ENCODE results near the gene LHPP.
A peak's percentile ranks its signal among the peaks of the same experiment; 100 is the strongest.

The LHPP gene

GRCh38 chr10:124561206-124561605 is 99.6 kb downstream of the LHPP start:
- no peak overlapping the region for H3K4me3 ChIP-seq (ENCODE audit: insufficient read length, low read depth)
- H3K27me3 ChIP-seq (ENCODE audit: insufficient read depth, insufficient read length): no peaks in the 10 kb centered on the region
- TF ChIP-seq ZNF274 (IDR thresholded peaks at IDR 0.05; ENCODE audit: low read depth, low read length) (no peak), SUZ12 (IDR thresholded peaks at IDR 0.05; ENCODE audit: extremely low read depth, insufficient read depth, insufficient read length) (no peak), YY1 (IDR thresholded peaks at IDR 0.05; ENCODE audit: insufficient read depth, insufficient read length) (no peak)
- no peak for DNase-seq (ENCODE audit: low read depth, low spot score)
- no peaks in the 10 kb centered on the region for H3K9me3 ChIP-seq (ENCODE audit: insufficient read depth, low read length)
- H3K4me1 ChIP-seq (ENCODE audit: insufficient read depth, insufficient read length): peaks cover 3% of the 10 kb centered on the region
- no peaks in the 10 kb centered on the region for H3K36me3 ChIP-seq (ENCODE audit: insufficient read depth, insufficient read length, low read length)
- no peak overlapping the region for H3K9ac ChIP-seq (ENCODE audit: insufficient read length, low read depth)

GRCh38 chr10:124562425-124563060 is 100.9 kb downstream of the LHPP start:
- no peak for DNase-seq (ENCODE audit: low read depth, low spot score)
- Histone ChIP-seq H3K4me3 (ENCODE audit: insufficient read length, low read depth) (no peak overlapping the region), H3K9ac (ENCODE audit: insufficient read length, low read depth) (no peak overlapping the region)

GRCh38 chr10:124563320-124564040 is 101.9 kb downstream of the LHPP start:
- TF ChIP-seq YY1 (IDR thresholded peaks at IDR 0.05; ENCODE audit: insufficient read depth, insufficient read length) (no peak), SUZ12 (IDR thresholded peaks at IDR 0.05; ENCODE audit: extremely low read depth, insufficient read depth, insufficient read length) (no peak), ZNF274 (IDR thresholded peaks at IDR 0.05; ENCODE audit: low read depth, low read length) (no peak)

More at GRCh38 chr10:124562425-124563060, 100.9 kb downstream of the LHPP start:
- Histone ChIP-seq H3K4me1 (ENCODE audit: insufficient read depth, insufficient read length) (peaks cover 3% of the 10 kb centered on the region), H3K36me3 (ENCODE audit: insufficient read depth, insufficient read length, low read length) (no peaks in the 10 kb centered on the region), H3K27me3 (ENCODE audit: insufficient read depth, insufficient read length) (no peaks in the 10 kb centered on the region), H3K9me3 (ENCODE audit: insufficient read depth, low read length) (no peaks in the 10 kb centered on the region)
- TF ChIP-seq YY1 (IDR thresholded peaks at IDR 0.05; ENCODE audit: insufficient read depth, insufficient read length) (no peak), ZNF274 (IDR thresholded peaks at IDR 0.05; ENCODE audit: low read depth, low read length) (no peak), SUZ12 (IDR thresholded peaks at IDR 0.05; ENCODE audit: extremely low read depth, insufficient read depth, insufficient read length) (no peak)

GRCh38 chr10:124564881-124565280 is 103.3 kb downstream of the LHPP start:
- Histone ChIP-seq H3K4me1 (ENCODE audit: insufficient read depth, insufficient read length) (peaks cover 7% of the 10 kb centered on the region), H3K36me3 (ENCODE audit: insufficient read depth, insufficient read length, low read length) (no peaks in the 10 kb centered on the region), H3K9me3 (ENCODE audit: insufficient read depth, low read length) (no peaks in the 10 kb centered on the region), H3K4me3 (ENCODE audit: insufficient read length, low read depth) (no peak overlapping the region), H3K9ac (ENCODE audit: insufficient read length, low read depth) (no peak overlapping the region), H3K27me3 (ENCODE audit: insufficient read depth, insufficient read length) (no peaks in the 10 kb centered on the region)
- TF ChIP-seq ZNF274 (IDR thresholded peaks at IDR 0.05; ENCODE audit: low read depth, low read length) (no peak), SUZ12 (IDR thresholded peaks at IDR 0.05; ENCODE audit: extremely low read depth, insufficient read depth, insufficient read length) (no peak), YY1 (IDR thresholded peaks at IDR 0.05; ENCODE audit: insufficient read depth, insufficient read length) (no peak)
- no peak for DNase-seq (ENCODE audit: low read depth, low spot score)

More at GRCh38 chr10:124563320-124564040, 101.9 kb downstream of the LHPP start:
- Histone ChIP-seq H3K4me3 (ENCODE audit: insufficient read length, low read depth) (no peak overlapping the region), H3K36me3 (ENCODE audit: insufficient read depth, insufficient read length, low read length) (no peaks in the 10 kb centered on the region), H3K4me1 (ENCODE audit: insufficient read depth, insufficient read length) (peaks cover 3% of the 10 kb centered on the region), H3K9me3 (ENCODE audit: insufficient read depth, low read length) (no peaks in the 10 kb centered on the region), H3K9ac (ENCODE audit: insufficient read length, low read depth) (no peak overlapping the region), H3K27me3 (ENCODE audit: insufficient read depth, insufficient read length) (no peaks in the 10 kb centered on the region)
- no peak for DNase-seq (ENCODE audit: low read depth, low spot score)

GRCh38 chr10:124565565-124566221 is 104.1 kb downstream of the LHPP start:
- no peak overlapping the region for H3K9ac ChIP-seq (ENCODE audit: insufficient read length, low read depth)
- peaks cover 7% of the 10 kb centered on the region for H3K4me1 ChIP-seq (ENCODE audit: insufficient read depth, insufficient read length)
- TF ChIP-seq SUZ12 (IDR thresholded peaks at IDR 0.05; ENCODE audit: extremely low read depth, insufficient read depth, insufficient read length) (no peak), ZNF274 (IDR thresholded peaks at IDR 0.05; ENCODE audit: low read depth, low read length) (no peak), YY1 (IDR thresholded peaks at IDR 0.05; ENCODE audit: insufficient read depth, insufficient read length) (no peak)
- no peaks in the 10 kb centered on the region for H3K9me3 ChIP-seq (ENCODE audit: insufficient read depth, low read length)
- no peaks in the 10 kb centered on the region for H3K27me3 ChIP-seq (ENCODE audit: insufficient read depth, insufficient read length)
- H3K36me3 ChIP-seq (ENCODE audit: insufficient read depth, insufficient read length, low read length): no peaks in the 10 kb centered on the region
- peak; percentile 33 for DNase-seq (ENCODE audit: low read depth, low spot score)
- no peak overlapping the region for H3K4me3 ChIP-seq (ENCODE audit: insufficient read length, low read depth)

- Histone ChIP-seq H3K9ac (ENCODE audit: insufficient read length, low read depth) (no peak overlapping the region), H3K36me3 (ENCODE audit: insufficient read depth, insufficient read length, low read length) (no peaks in the 10 kb centered on the region)
These were observed 104.7 kb downstream of the LHPP start for GRCh38 chr10:124566222-124566888.

More at GRCh38 chr10:124566222-124566888, 104.7 kb downstream of the LHPP start:
- Histone ChIP-seq H3K27me3 (ENCODE audit: insufficient read depth, insufficient read length) (no peaks in the 10 kb centered on the region), H3K4me3 (ENCODE audit: insufficient read length, low read depth) (no peak overlapping the region), H3K9me3 (ENCODE audit: insufficient read depth, low read length) (no peaks in the 10 kb centered on the region), H3K4me1 (ENCODE audit: insufficient read depth, insufficient read length) (peaks cover 7% of the 10 kb centered on the region)
- TF ChIP-seq ZNF274 (IDR thresholded peaks at IDR 0.05; ENCODE audit: low read depth, low read length) (no peak), SUZ12 (IDR thresholded peaks at IDR 0.05; ENCODE audit: extremely low read depth, insufficient read depth, insufficient read length) (no peak), YY1 (IDR thresholded peaks at IDR 0.05; ENCODE audit: insufficient read depth, insufficient read length) (no peak)
- no peak for DNase-seq (ENCODE audit: low read depth, low spot score)
